Ovary (tissue), 3 donors: ENCODE data around the gene VSX2.
"Not testable (repeated sequence)": the region's sequence is repeated elsewhere in the genome, so short reads cannot be mapped to it uniquely, and the experiment has no call there.

Source experiments
- EP300 ChIP-seq: sonication (generic); formaldehyde crosslinking; IDR thresholded peaks from one replicate; pipeline ENCODE4 v1.6.1; 2017; ENCODE audit warnings: antibody characterized with exemption
- POLR2A ChIP-seq: fragments of 450-650 bp; IDR thresholded peaks from one replicate; pipeline ENCODE4 v1.6.1; 2017; ENCODE audit warnings: antibody characterized with exemption, mild to moderate bottlenecking, moderate library complexity
- TF ChIP-seq, protein P1 (sequence below), 3 donors: fragments of 450-650 bp in 2 of 3; fragments of 200-600 bp in 1 of 3; IDR thresholded peaks; one replicate each; pipeline versions ENCODE4 v1.5.1 to v1.8.0; 2016 to 2022; ENCODE audit warnings: antibody characterized with exemption in 3 of 3, mild to moderate bottlenecking in 1 of 3
- donor health status: DM: no; HTN: no; CAD: no.

DNA sequence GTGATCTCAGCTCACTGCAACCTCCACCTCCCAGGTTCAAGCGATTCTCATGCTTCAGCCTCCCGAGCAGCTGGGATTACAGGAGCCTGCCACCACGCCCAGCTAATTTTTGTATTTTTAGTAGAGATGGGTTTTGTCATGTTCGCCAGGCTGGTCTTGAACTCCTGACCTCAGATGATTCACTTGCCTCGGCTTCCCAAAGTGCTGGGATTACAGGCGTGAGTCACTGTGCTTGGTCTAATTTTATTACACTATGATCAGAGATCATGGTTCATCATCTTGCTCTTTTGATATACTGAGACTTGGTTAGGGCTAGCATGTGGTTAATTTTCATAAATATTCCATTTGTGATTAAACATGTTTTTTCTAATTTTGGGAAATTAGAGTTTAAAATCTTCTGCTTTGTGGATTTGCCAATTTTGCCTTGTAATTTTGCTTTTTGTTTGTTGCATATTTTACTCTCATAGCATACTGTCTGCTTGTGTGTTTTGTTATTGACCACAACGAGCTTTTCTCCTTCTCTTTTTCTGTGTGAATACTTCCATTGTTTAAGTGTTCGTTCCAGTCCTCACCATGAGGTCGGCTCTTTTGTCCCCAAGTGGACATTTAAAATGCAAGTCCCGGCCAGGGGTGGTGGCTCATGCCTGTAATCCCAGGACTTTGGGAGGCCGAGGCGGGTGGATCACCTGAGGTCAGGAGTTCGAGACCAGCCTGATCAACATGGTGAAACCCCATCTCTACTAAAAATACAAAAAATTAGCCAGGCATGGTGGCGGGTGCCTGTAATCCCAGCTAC is 31.3 kb downstream of the VSX2 start:
- TF ChIP-seq POLR2A, EP300: not testable (repeated sequence)
- TF ChIP-seq, protein P1, sequence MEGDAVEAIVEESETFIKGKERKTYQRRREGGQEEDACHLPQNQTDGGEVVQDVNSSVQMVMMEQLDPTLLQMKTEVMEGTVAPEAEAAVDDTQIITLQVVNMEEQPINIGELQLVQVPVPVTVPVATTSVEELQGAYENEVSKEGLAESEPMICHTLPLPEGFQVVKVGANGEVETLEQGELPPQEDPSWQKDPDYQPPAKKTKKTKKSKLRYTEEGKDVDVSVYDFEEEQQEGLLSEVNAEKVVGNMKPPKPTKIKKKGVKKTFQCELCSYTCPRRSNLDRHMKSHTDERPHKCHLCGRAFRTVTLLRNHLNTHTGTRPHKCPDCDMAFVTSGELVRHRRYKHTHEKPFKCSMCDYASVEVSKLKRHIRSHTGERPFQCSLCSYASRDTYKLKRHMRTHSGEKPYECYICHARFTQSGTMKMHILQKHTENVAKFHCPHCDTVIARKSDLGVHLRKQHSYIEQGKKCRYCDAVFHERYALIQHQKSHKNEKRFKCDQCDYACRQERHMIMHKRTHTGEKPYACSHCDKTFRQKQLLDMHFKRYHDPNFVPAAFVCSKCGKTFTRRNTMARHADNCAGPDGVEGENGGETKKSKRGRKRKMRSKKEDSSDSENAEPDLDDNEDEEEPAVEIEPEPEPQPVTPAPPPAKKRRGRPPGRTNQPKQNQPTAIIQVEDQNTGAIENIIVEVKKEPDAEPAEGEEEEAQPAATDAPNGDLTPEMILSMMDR (IDR thresholded peaks at IDR 0.05) = not testable (repeated sequence)
